ENCODE results near the gene MRS2. TPM values are rescaled to one million over a fixed set of nuclear protein-coding genes. Genes with fewer than 3 reads are reported as not detected.

MRS2 gene
- total RNA-seq, 1 experiment from 2014 or later, result 85.8 TPM

- no peak overlapping the region for H2AFZ ChIP-seq (ENCODE audit: low read length)
- H3K14ac ChIP-seq (ENCODE audit: insufficient read depth, low read length), result no peak overlapping the region
- Mint-ChIP-seq H3K4me3 (no peak overlapping the region), H3K27me3 (ENCODE audit: low read depth) (no peaks in the 10 kb centered on the region), H3K4me1 (peaks cover 3 to 11% of the 10 kb centered on the region in 2 experiments; a peak in 2 of 4 replicates), H3K36me3 (ENCODE audit: insufficient read depth in 1 of 3, low read depth in 3 of 3) (peaks cover 0 to 5% (median 0%) of the 10 kb centered on the region in 3 experiments; a peak in 2 of 7 replicates), H3K9me3 (no peaks in the 10 kb centered on the region), H3K27ac (no peak overlapping the region; a peak in 1 of 7 replicates)
- H3K23ac ChIP-seq (ENCODE audit: insufficient read length, low read depth, low read length), result no peak overlapping the region
- WGBS (ENCODE audit: extremely low coverage, insufficient read length, low lambda C conversion rate), result no CpG with 5 or more reads among the region's 2 CpGs
- H3K79me2 ChIP-seq (ENCODE audit: insufficient read depth, low read length), result no peaks in the 10 kb centered on the region
- no peak overlapping the region for H4K91ac ChIP-seq (ENCODE audit: insufficient read length, low read depth, low read length)
- H3K9me3 ChIP-seq (ENCODE audit: control insufficient read depth, low read depth, low read length), result no peaks in the 10 kb centered on the region
- no peaks in the 10 kb centered on the region for H3K23me2 ChIP-seq (ENCODE audit: insufficient read length, low read depth, low read length, poor library complexity, severe bottlenecking)
- H2BK12ac ChIP-seq (ENCODE audit: insufficient read length, low read depth, low read length), result no peak overlapping the region
- H2AK5ac ChIP-seq (ENCODE audit: insufficient read length, low read length), result no peak overlapping the region
- TF ChIP-seq, protein P1, sequence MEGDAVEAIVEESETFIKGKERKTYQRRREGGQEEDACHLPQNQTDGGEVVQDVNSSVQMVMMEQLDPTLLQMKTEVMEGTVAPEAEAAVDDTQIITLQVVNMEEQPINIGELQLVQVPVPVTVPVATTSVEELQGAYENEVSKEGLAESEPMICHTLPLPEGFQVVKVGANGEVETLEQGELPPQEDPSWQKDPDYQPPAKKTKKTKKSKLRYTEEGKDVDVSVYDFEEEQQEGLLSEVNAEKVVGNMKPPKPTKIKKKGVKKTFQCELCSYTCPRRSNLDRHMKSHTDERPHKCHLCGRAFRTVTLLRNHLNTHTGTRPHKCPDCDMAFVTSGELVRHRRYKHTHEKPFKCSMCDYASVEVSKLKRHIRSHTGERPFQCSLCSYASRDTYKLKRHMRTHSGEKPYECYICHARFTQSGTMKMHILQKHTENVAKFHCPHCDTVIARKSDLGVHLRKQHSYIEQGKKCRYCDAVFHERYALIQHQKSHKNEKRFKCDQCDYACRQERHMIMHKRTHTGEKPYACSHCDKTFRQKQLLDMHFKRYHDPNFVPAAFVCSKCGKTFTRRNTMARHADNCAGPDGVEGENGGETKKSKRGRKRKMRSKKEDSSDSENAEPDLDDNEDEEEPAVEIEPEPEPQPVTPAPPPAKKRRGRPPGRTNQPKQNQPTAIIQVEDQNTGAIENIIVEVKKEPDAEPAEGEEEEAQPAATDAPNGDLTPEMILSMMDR (conservative IDR thresholded peaks at IDR 0.05), result no peak
- no peak for DNase-seq
- H3K27me3 ChIP-seq (ENCODE audit: insufficient read depth, low read length), result no peaks in the 10 kb centered on the region
- H3T11ph ChIP-seq (ENCODE audit: low read length), result no peak overlapping the region
- H3K18ac ChIP-seq (ENCODE audit: insufficient read length, low read depth, low read length), result no peak overlapping the region
- H3K4me2 ChIP-seq (ENCODE audit: insufficient read depth, insufficient read length, low read length), result no peak overlapping the region
- no peak overlapping the region for H3K27ac ChIP-seq (ENCODE audit: insufficient read length, low read depth, low read length)
- H3K4me1 ChIP-seq (ENCODE audit: insufficient read depth, low read length), result no peaks in the 10 kb centered on the region
- H2BK20ac ChIP-seq (ENCODE audit: low read depth, low read length, poor library complexity, severe bottlenecking), result no peak overlapping the region
- no peak overlapping the region for H4K8ac ChIP-seq (replicated peaks; ENCODE audit: insufficient read length, low read depth, low read length)
- no peak overlapping the region for H3K56ac ChIP-seq (ENCODE audit: insufficient read length, low read depth, low read length)
- H2BK120ac ChIP-seq (ENCODE audit: low read depth, low read length, poor library complexity, severe bottlenecking), result no peak overlapping the region
- no peaks in the 10 kb centered on the region for H3K79me1 ChIP-seq (ENCODE audit: insufficient read depth, low read depth, low read length, poor library complexity, severe bottlenecking)
- no peaks in the 10 kb centered on the region for H4K20me1 ChIP-seq (ENCODE audit: control insufficient read depth, insufficient read depth, insufficient read length)
- no peak overlapping the region for H4K5ac ChIP-seq (ENCODE audit: insufficient read length, low read depth, low read length)
- no peak overlapping the region for H2BK15ac ChIP-seq (ENCODE audit: low read depth, low read length)
- no peak overlapping the region for H3K9ac ChIP-seq (ENCODE audit: extremely low read depth, insufficient read length, low read length)
- no peak overlapping the region for H3K4ac ChIP-seq (ENCODE audit: low read depth, low read length)
- H2BK5ac ChIP-seq (ENCODE audit: insufficient read length, low read length), result no peak overlapping the region
Measured at GRCh38 chr6:24458941-24459340, 56.2 kb downstream of the MRS2 start.

Data from H9 (cell line).